ENCODE measurements around the gene EPC2.

GRCh38 chr2:148614014-148614321 lies 30.6 kb upstream of the EPC2 start:
- TF ChIP-seq CTCF (IDR thresholded peaks at IDR 0.05; ENCODE audit: insufficient read depth, low read length) (no peak), GABPA (IDR thresholded peaks at IDR 0.05; ENCODE audit: low read depth) (no peak), POLR2AphosphoS5 (IDR thresholded peaks at IDR 0.05; ENCODE audit: low read depth) (no peak), SPI1 (IDR thresholded peaks at IDR 0.05; ENCODE audit: borderline replicate concordance, low read depth) (no peak)

All from HL-60 (cell line).